Nasal cavity respiratory epithelium epithelial cell of viscerocranial mucosa (primary cell): ENCODE results near the gene BATF. TPM values are rescaled to one million over a fixed set of nuclear protein-coding genes. Genes with fewer than 3 reads are reported as not detected.

ENCODE experiments used
- total RNA-seq: library from RNA; depleted of rRNA; stranded (reverse); fragments of >200 nt; gene quantifications from 2 replicates; pipeline ENCODE4 v1.2.3, GENCODE V29; 2014

The BATF gene
- 9.6 TPM in 1 of 2 replicates, not detected in the other for total RNA-seq

GRCh38 chr14:75522224-75522982 lies at the start of gene BATF:
BATF (plus strand) TSS chr14:75522469; CDS start chr14:75522683, 214 bp downstream.

GRCh38 chr14:75578102-75578785 lies 56.0 kb downstream of the BATF start, which contains the start of gene FLVCR2:
FLVCR2 (plus strand) TSS chr14:75578620; CDS start chr14:75578973, 353 bp downstream.

Other genes starting within 250 kb of the BATF start
- gene FOS, start 243.6 kb upstream of the BATF start, total RNA-seq: 72.8 and 177 TPM in 2 replicates
- 47.5 and 80.3 TPM in 2 replicates for gene JDP2, start 94.4 kb upstream of the BATF start, total RNA-seq
- gene FLVCR2, start 56.2 kb downstream of the BATF start, total RNA-seq: 0.68 and 1.2 TPM in 2 replicates
- gene ERG28, start 138.4 kb downstream of the BATF start, total RNA-seq: 3.4 and 4.5 TPM in 2 replicates
- 15.0 and 26.8 TPM in 2 replicates for gene TTLL5, start 138.8 kb downstream of the BATF start, total RNA-seq